ENCODE data around the gene DMC1. TPM values are rescaled to one million over a fixed set of nuclear protein-coding genes. Genes with fewer than 3 reads are reported as not detected.

The DMC1 gene
- total and polyA plus RNA-seq, 2 donors (not counting 3 experiments of a cell fraction or from before 2014, with no cell fraction given): 0.22 to 0.91 TPM

DNA sequence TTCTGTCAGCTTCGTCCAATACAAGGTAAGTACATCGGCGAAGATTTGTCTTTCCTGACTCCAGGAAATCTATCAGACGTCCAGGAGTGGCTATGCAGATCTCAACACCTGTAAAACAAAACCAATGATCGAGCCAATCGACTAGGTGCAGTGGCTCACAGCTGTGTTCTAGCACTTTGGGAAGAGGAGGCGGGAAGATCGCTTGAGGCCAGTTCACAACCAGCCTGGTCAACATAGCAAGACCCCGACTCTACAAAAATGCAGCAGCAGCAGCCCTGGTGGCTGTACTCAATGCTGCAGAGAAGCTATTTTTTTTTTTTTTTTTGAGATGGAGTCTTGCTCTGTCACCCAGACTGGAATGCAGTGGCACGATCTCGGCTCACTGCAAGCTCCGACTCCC, 75.0 kb downstream of the DMC1 start:
- H3K9me3 ChIP-seq (replicated peaks; ENCODE audit: control insufficient read depth, insufficient read depth, low read length): no peaks in the 10 kb centered on the region
- no peak overlapping the region for H3K27ac ChIP-seq (ENCODE audit: insufficient read depth, low read depth, low read length)
- CTCF ChIA-PET: interaction anchor here (0.7 to 2.0 kb wide), 4 partner anchors 10 to 443 kb away, joined by 3 to 9 read pairs (median 4); no protein-coding TSS in a partner anchor
- no peak overlapping the region for H2AFZ ChIP-seq (ENCODE audit: low read depth, low read length)
- H3K4me1 ChIP-seq (ENCODE audit: control insufficient read depth, extremely low read depth, insufficient read depth, low read length): peaks cover 11% of the 10 kb centered on the region
- POLR2A ChIA-PET: interaction anchor here (1.0 kb wide), 1 partner anchor 9 kb away, joined by 3 read pairs; no protein-coding TSS in a partner anchor
- intact Hi-C loops (cut with micrococcal nuclease): no loop called here
- H3K4me3 ChIP-seq (replicated peaks in 1 of 3; ENCODE audit: insufficient read depth in 1 of 3, low read depth in 1 of 3, low read length in 3 of 3): no peak overlapping the region
- H3K4me2 ChIP-seq (ENCODE audit: insufficient read depth, low read length): no peak overlapping the region
- peaks cover 75% of the 10 kb centered on the region for H3K79me2 ChIP-seq (ENCODE audit: control insufficient read depth, insufficient read depth, low read length)
- no peaks in the 10 kb centered on the region for H3K9me1 ChIP-seq (replicated peaks; ENCODE audit: control insufficient read depth, extremely low read depth, insufficient read depth, low read length)
- peaks cover 53 to 81% of the 10 kb centered on the region in 2 experiments for H3K36me3 ChIP-seq (ENCODE audit: control insufficient read depth in 2 of 2, extremely low read depth in 1 of 2, insufficient read depth in 2 of 2, low read length in 2 of 2)
- H3K27me3 ChIP-seq (ENCODE audit: control insufficient read depth in 2 of 2, insufficient read depth in 2 of 2, low read length in 2 of 2): no peaks in the 10 kb centered on the region
- FAIRE-seq (no peak), DNase-seq (ENCODE audit: low read depth, low spot score) (no peak)
- no peak for TF ChIP-seq MYC (IDR thresholded peaks at IDR 0.05; ENCODE audit: low read depth, low read length)
- peaks cover 18% of the 10 kb centered on the region for H4K20me1 ChIP-seq (replicated peaks; ENCODE audit: control insufficient read depth, extremely low read depth, insufficient read depth, low read length)
- H3K9ac ChIP-seq (replicated peaks; ENCODE audit: extremely low read depth, insufficient read depth, low read length): no peak overlapping the region
- dilution Hi-C loops (cut with MboI; ENCODE audit: extremely low pct_ligation_motif_present, low sequenced_read_pairs): no loop called here
- no TSS peak for BruUV-seq (replicated peaks)

DNA sequence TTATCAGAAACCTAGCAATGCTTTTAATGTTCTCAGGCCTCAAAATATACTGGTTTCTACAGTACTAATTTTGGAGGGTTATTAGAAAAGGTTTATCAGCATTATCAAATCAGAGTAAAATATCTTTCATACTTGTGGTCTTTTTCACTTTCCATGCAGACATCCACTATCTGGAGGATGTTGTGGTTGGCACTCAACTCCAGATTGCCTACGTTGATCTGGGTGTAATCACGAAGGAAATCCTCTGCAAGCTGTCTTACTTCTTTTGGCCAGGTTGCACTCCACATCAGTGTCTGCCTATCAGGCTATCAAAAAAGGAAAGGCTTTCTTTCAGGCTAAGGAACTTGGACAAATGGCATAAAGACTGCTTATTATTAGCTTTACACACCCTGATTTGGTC, 75.5 kb downstream of the DMC1 start:
- H4K20me1 ChIP-seq (replicated peaks; ENCODE audit: control insufficient read depth, extremely low read depth, insufficient read depth, low read length): peaks cover 18% of the 10 kb centered on the region
- dilution Hi-C loops (cut with MboI; ENCODE audit: extremely low pct_ligation_motif_present, low sequenced_read_pairs): no loop called here

More for the DNA sequence above, 75.5 kb downstream of the DMC1 start:
- intact Hi-C loops (cut with micrococcal nuclease): no loop called here
- Histone ChIP-seq H3K4me3 (replicated peaks in 1 of 3; ENCODE audit: insufficient read depth in 1 of 3, low read depth in 1 of 3, low read length in 3 of 3) (no peak overlapping the region), H3K9me3 (replicated peaks; ENCODE audit: control insufficient read depth, insufficient read depth, low read length) (no peaks in the 10 kb centered on the region), H3K36me3 (ENCODE audit: control insufficient read depth in 2 of 2, extremely low read depth in 1 of 2, insufficient read depth in 2 of 2, low read length in 2 of 2) (peaks cover 56 to 81% of the 10 kb centered on the region in 2 experiments), H3K27ac (ENCODE audit: insufficient read depth, low read depth, low read length) (no peak overlapping the region), H3K27me3 (ENCODE audit: control insufficient read depth in 2 of 2, insufficient read depth in 2 of 2, low read length in 2 of 2) (no peaks in the 10 kb centered on the region), H3K9me1 (replicated peaks; ENCODE audit: control insufficient read depth, extremely low read depth, insufficient read depth, low read length) (no peaks in the 10 kb centered on the region), H3K9ac (replicated peaks; ENCODE audit: extremely low read depth, insufficient read depth, low read length) (no peak overlapping the region), H2AFZ (ENCODE audit: low read depth, low read length) (no peak overlapping the region), H3K79me2 (ENCODE audit: control insufficient read depth, insufficient read depth, low read length) (peaks cover 72% of the 10 kb centered on the region), H3K4me2 (ENCODE audit: insufficient read depth, low read length) (no peak overlapping the region), H3K4me1 (ENCODE audit: control insufficient read depth, extremely low read depth, insufficient read depth, low read length) (peaks cover 11% of the 10 kb centered on the region)
- ChIA-PET CTCF (interaction anchor here (0.7 to 1.7 kb wide), 2 partner anchors 78 to 443 kb away, joined by 3 to 6 read pairs; no protein-coding TSS in a partner anchor), POLR2A (interaction anchor here (1.0 kb wide), 1 partner anchor 8 kb away, joined by 3 read pairs; no protein-coding TSS in a partner anchor)
- BruUV-seq (replicated peaks): TSS peak; percentile 4
- TF ChIP-seq POLR2AphosphoS5 (IDR thresholded peaks at IDR 0.05; ENCODE audit: insufficient read depth, low read depth, low read length): no peak
- TF ChIP-seq GATA2 (IDR thresholded peaks at IDR 0.05; ENCODE audit: insufficient read depth, insufficient read length, low read depth, low read length): peak; percentile 75
- TF ChIP-seq, protein P1, sequence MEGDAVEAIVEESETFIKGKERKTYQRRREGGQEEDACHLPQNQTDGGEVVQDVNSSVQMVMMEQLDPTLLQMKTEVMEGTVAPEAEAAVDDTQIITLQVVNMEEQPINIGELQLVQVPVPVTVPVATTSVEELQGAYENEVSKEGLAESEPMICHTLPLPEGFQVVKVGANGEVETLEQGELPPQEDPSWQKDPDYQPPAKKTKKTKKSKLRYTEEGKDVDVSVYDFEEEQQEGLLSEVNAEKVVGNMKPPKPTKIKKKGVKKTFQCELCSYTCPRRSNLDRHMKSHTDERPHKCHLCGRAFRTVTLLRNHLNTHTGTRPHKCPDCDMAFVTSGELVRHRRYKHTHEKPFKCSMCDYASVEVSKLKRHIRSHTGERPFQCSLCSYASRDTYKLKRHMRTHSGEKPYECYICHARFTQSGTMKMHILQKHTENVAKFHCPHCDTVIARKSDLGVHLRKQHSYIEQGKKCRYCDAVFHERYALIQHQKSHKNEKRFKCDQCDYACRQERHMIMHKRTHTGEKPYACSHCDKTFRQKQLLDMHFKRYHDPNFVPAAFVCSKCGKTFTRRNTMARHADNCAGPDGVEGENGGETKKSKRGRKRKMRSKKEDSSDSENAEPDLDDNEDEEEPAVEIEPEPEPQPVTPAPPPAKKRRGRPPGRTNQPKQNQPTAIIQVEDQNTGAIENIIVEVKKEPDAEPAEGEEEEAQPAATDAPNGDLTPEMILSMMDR (IDR thresholded peaks at IDR 0.05; ENCODE audit: extremely low read depth in 1 of 2, insufficient read depth in 1 of 2, low read depth in 1 of 2, low read length in 2 of 2): no peak
- TF ChIP-seq POLR2A (IDR thresholded peaks at IDR 0.05; ENCODE audit: low read depth, low read length): peak; percentile 27
- TF ChIP-seq, protein P2, sequence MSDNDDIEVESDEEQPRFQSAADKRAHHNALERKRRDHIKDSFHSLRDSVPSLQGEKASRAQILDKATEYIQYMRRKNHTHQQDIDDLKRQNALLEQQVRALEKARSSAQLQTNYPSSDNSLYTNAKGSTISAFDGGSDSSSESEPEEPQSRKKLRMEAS (IDR thresholded peaks at IDR 0.05; ENCODE audit: insufficient read depth, insufficient read length): no peak
- no peak for TF ChIP-seq FOS (IDR thresholded peaks at IDR 0.05; ENCODE audit: borderline replicate concordance, insufficient read depth, low read length)
- no peak for TF ChIP-seq MYC (IDR thresholded peaks at IDR 0.05; ENCODE audit: low read depth, low read length)
- DNase-seq (ENCODE audit: low read depth, low spot score) (no peak), FAIRE-seq (no peak)

All from endothelial cell of umbilical vein (primary cell).